Chondrocyte (in vitro differentiated cells): ENCODE measurements around the gene NDEL1. TPM values are rescaled to one million over a fixed set of nuclear protein-coding genes. Genes with fewer than 3 reads are reported as not detected.

Experiments used
- DNase-seq: peaks from one replicate; pipeline ENCODE4 v3.0.0; 2021; ENCODE audit warnings: mixed read lengths, low spot score
- H3K27ac Mint-ChIP-seq: one replicate; pipeline ENCODE4 v1.8.0; 2021; ENCODE audit warnings: mild to moderate bottlenecking, moderate library complexity, mixed read lengths; ENCODE audit not compliant: unreplicated experiment
- H3K27me3 Mint-ChIP-seq: 2 replicates; pipeline ENCODE4 v1.8.0; 2021; ENCODE audit warnings: low read depth, mixed read lengths
- H3K36me3 Mint-ChIP-seq: 2 replicates; pipeline ENCODE4 v1.8.0; 2021; ENCODE audit warnings: low read depth, mixed read lengths
- H3K4me1 Mint-ChIP-seq: 2 replicates; pipeline ENCODE4 v1.8.0; 2021; ENCODE audit warnings: low read depth, mild to moderate bottlenecking, mixed read lengths
- H3K4me3 Mint-ChIP-seq: one replicate; pipeline ENCODE4 v1.8.0; 2021; ENCODE audit warnings: mild to moderate bottlenecking, moderate library complexity, mixed read lengths; ENCODE audit not compliant: unreplicated experiment
- H3K9me3 Mint-ChIP-seq: 2 replicates; pipeline ENCODE4 v1.8.0; 2021; ENCODE audit warnings: low read depth, mixed read lengths
- CTCF ChIP-seq: fragments of 200-600 bp; sonication (generic); IDR thresholded peaks from 2 replicates; pipeline ENCODE4 v1.5.0; 2021; ENCODE audit warnings: antibody characterized with exemption, mild to moderate bottlenecking, moderate library complexity
- total RNA-seq: library from RNA; stranded (reverse); gene quantifications from 3 replicates; pipeline ENCODE4 v1.2.1, GENCODE V29; 2021

Gene NDEL1
- total RNA-seq, 1 donor from 2014 or later = 112 TPM

GRCh38 chr17:8479431-8479947, 43.8 kb downstream of the NDEL1 start:
- DNase-seq = no peak
- peaks cover 2% of the 10 kb centered on the region for H3K9me3 Mint-ChIP-seq
- H3K4me3 Mint-ChIP-seq = no peak overlapping the region
- TF ChIP-seq CTCF = no peak
- no peaks in the 10 kb centered on the region for H3K27me3 Mint-ChIP-seq
- H3K36me3 Mint-ChIP-seq = peaks cover 57% of the 10 kb centered on the region
- H3K27ac Mint-ChIP-seq = no peak overlapping the region
- H3K4me1 Mint-ChIP-seq = no peaks in the 10 kb centered on the region

- H3K9me3 Mint-ChIP-seq = peaks cover 8% of the 10 kb centered on the region
- no peak overlapping the region for H3K27ac Mint-ChIP-seq
- H3K27me3 Mint-ChIP-seq = no peaks in the 10 kb centered on the region
- H3K4me3 Mint-ChIP-seq = no peak overlapping the region
- no peak for TF ChIP-seq CTCF
- no peak for DNase-seq
- no peaks in the 10 kb centered on the region for H3K4me1 Mint-ChIP-seq
- peaks cover 59% of the 10 kb centered on the region for H3K36me3 Mint-ChIP-seq
These were observed 44.6 kb downstream of the NDEL1 start for GRCh38 chr17:8480011-8480976.

GRCh38 chr17:8481089-8481488, 45.4 kb downstream of the NDEL1 start:
- no peaks in the 10 kb centered on the region for H3K27me3 Mint-ChIP-seq
- no peak overlapping the region for H3K4me3 Mint-ChIP-seq
- H3K4me1 Mint-ChIP-seq = no peaks in the 10 kb centered on the region
- TF ChIP-seq CTCF = no peak
- H3K9me3 Mint-ChIP-seq = peaks cover 8% of the 10 kb centered on the region
- peaks cover 60% of the 10 kb centered on the region for H3K36me3 Mint-ChIP-seq
- no peak overlapping the region for H3K27ac Mint-ChIP-seq
- DNase-seq = no peak

- no peaks in the 10 kb centered on the region for H3K27me3 Mint-ChIP-seq
- peaks cover 59% of the 10 kb centered on the region for H3K36me3 Mint-ChIP-seq
- peak overlapping the region; percentile 36 for H3K27ac Mint-ChIP-seq
These were observed 46.0 kb downstream of the NDEL1 start for GRCh38 chr17:8481703-8482102.

More at GRCh38 chr17:8481703-8482102, 46.0 kb downstream of the NDEL1 start:
- no peak for TF ChIP-seq CTCF
- Mint-ChIP-seq H3K4me1 (no peaks in the 10 kb centered on the region), H3K9me3 (peaks cover 8% of the 10 kb centered on the region), H3K4me3 (no peak overlapping the region)
- no peak for DNase-seq
